NCI-H526 (cell line): ENCODE results near the gene SDCCAG8.

Experiments
- DNase-seq, 2 experiments: peaks; one replicate each; lab custom pipeline; 2025; lab: John Stamatoyannopoulos, UW

The SDCCAG8 gene

GRCh38 chr1:243390162-243390791 lies 134.4 kb downstream of the SDCCAG8 start:
- DNase-seq: no peak

- DNase-seq: no peak
These were observed 135.5 kb downstream of the SDCCAG8 start for GRCh38 chr1:243391355-243391754.

- no peak for DNase-seq
These were observed 137.3 kb downstream of the SDCCAG8 start for GRCh38 chr1:243393096-243393495.

GRCh38 chr1:243394066-243394465 lies 138.2 kb downstream of the SDCCAG8 start:
- DNase-seq: no peak

GRCh38 chr1:243394601-243395464 lies 139.0 kb downstream of the SDCCAG8 start:
- DNase-seq: no peak

- no peak for DNase-seq
These were observed 140.6 kb downstream of the SDCCAG8 start for GRCh38 chr1:243396424-243396823.

- DNase-seq: no peak
These were observed 141.0 kb downstream of the SDCCAG8 start for GRCh38 chr1:243396876-243397275.

GRCh38 chr1:243397613-243398321 lies 141.9 kb downstream of the SDCCAG8 start:
- no peak for DNase-seq

- DNase-seq: no peak
These were observed 143.8 kb downstream of the SDCCAG8 start for GRCh38 chr1:243399561-243400155.

GRCh38 chr1:243402868-243403267 lies 147.0 kb downstream of the SDCCAG8 start:
- DNase-seq: no peak

- DNase-seq: no peak
These were observed 150.6 kb downstream of the SDCCAG8 start for GRCh38 chr1:243406424-243406823.

GRCh38 chr1:243407284-243408018 lies 151.6 kb downstream of the SDCCAG8 start:
- DNase-seq: no peak

- no peak for DNase-seq
These were observed 152.6 kb downstream of the SDCCAG8 start for GRCh38 chr1:243408479-243408878.

GRCh38 chr1:243409284-243409683 lies 153.4 kb downstream of the SDCCAG8 start:
- peak in 1 of 2 experiments; percentile 34 for DNase-seq

- no peak for DNase-seq
These were observed 155.6 kb downstream of the SDCCAG8 start for GRCh38 chr1:243411472-243411871.

- no peak for DNase-seq
These were observed 157.8 kb downstream of the SDCCAG8 start for GRCh38 chr1:243413431-243414151.

- DNase-seq: no peak
These were observed 158.3 kb downstream of the SDCCAG8 start for GRCh38 chr1:243414152-243414494.

GRCh38 chr1:243415663-243416408 lies 160.0 kb downstream of the SDCCAG8 start:
- no peak for DNase-seq

- no peak for DNase-seq
These were observed 160.7 kb downstream of the SDCCAG8 start for GRCh38 chr1:243416495-243416894.
